Lower leg skin (tissue), 4 donors: ENCODE data around the gene RNF121. TPM values are rescaled to one million over a fixed set of nuclear protein-coding genes. Genes with fewer than 3 reads are reported as not detected.

Experiments
- DNase-seq, 2 donors: peaks; one replicate each; pipeline ENCODE4 v3.0.0-alpha.2; 2019; ENCODE audit warnings: low spot score in 2 of 2
- H3K4me3 ChIP-seq: fragments of 200-600 bp; sonication (generic); 2 replicates; pipeline ENCODE4 v1.5.1; 2017; ENCODE audit warnings: mild to moderate bottlenecking, low read depth; ENCODE audit not compliant: poor library complexity, severe bottlenecking
- CTCF ChIP-seq, 3 donors: fragments of 450-650 bp; IDR thresholded peaks; one replicate each; pipeline ENCODE4 v1.5.1; 2016; ENCODE audit warnings: antibody characterized with exemption in 3 of 3, mild to moderate bottlenecking in 3 of 3, moderate library complexity in 2 of 3
- POLR2A ChIP-seq, 2 donors: fragments of 450-650 bp; IDR thresholded peaks; one replicate each; pipeline ENCODE4 v1.6.1; 2016 to 2017; ENCODE audit warnings: antibody characterized with exemption in 2 of 2, mild to moderate bottlenecking in 1 of 2, moderate library complexity in 1 of 2
- WGBS, 2 donors: methylation state at CpG; one replicate each; pipeline ENCODE4 v1.1.5; 2018; 5-methylcytosine and 5-hydroxymethylcytosine counted together
- intact Hi-C: fragments of 100-400 bp; cut with DNase I; formaldehyde crosslinking; loops from one replicate; pipeline ENCODE4 v1.15.0; 2023; ENCODE audit warnings: low total_unique reads
- total RNA-seq, 4 donors: library from RNA; depleted of rRNA; stranded (reverse); fragments of >200 nt; gene quantifications; one replicate each; pipeline ENCODE4 v1.1.0, GENCODE V29; 2016

The RNF121 gene
- total RNA-seq, 4 donors from 2014 or later: 13.2 to 27.6 (median 18.6) TPM

- WGBS, 2 donors: 73 to 75% methylated on average over 5 of the region's 5 CpGs
- no peak for DNase-seq
- TF ChIP-seq CTCF (IDR thresholded peaks at IDR 0.05): no peak
- no peak for TF ChIP-seq POLR2A (IDR thresholded peaks at IDR 0.05)
- intact Hi-C loops: no loop called here
- no peak overlapping the region for H3K4me3 ChIP-seq
Measured at GRCh38 chr11:71913756-71914526, 14.9 kb upstream of the RNF121 start.

- DNase-seq: no peak
- intact Hi-C loops: no loop called here
- H3K4me3 ChIP-seq: no peak overlapping the region
- TF ChIP-seq POLR2A (IDR thresholded peaks at IDR 0.05) (no peak), CTCF (IDR thresholded peaks at IDR 0.05) (no peak)
- 95% methylated on average over 7 of the region's 7 CpGs for WGBS, 2 donors
Measured at GRCh38 chr11:71914617-71915189, 14.1 kb upstream of the RNF121 start.

GRCh38 chr11:71917646-71918140 lies 11.2 kb upstream of the RNF121 start:
- 93 to 96% methylated on average over 9 of the region's 9 CpGs for WGBS, 2 donors
- TF ChIP-seq CTCF (IDR thresholded peaks at IDR 0.05): no peak
- no peak for TF ChIP-seq POLR2A (IDR thresholded peaks at IDR 0.05)
- H3K4me3 ChIP-seq: no peak overlapping the region
- intact Hi-C loops: no loop called here
- DNase-seq: no peak

- WGBS, 2 donors: 0 to 1% methylated on average over 40 of the region's 40 CpGs
- peak within 1 kb of the TSS; percentile 73 for H3K4me3 ChIP-seq
- peak; percentile 67 to 89 for DNase-seq
- intact Hi-C loops: no loop called here
- TF ChIP-seq POLR2A (IDR thresholded peaks at IDR 0.05): no peak
Measured at GRCh38 chr11:71927820-71928736, 768 bp upstream of the RNF121 start, which contains the start of gene XNDC1N. Gene XNDC1N, minus strand, starts transcription at chr11:71928594. Its CDS starts 5,241 bp downstream, at chr11:71923353.

GRCh38 chr11:71929491-71929890 lies 645 bp downstream of the RNF121 start:
- WGBS, 2 donors: 4 to 6% methylated on average over 6 of the region's 6 CpGs
- no peak for DNase-seq
- intact Hi-C loops: no loop called here
- peak overlapping the region; percentile 73 for H3K4me3 ChIP-seq
- TF ChIP-seq POLR2A (IDR thresholded peaks at IDR 0.05): no peak
- no peak for TF ChIP-seq CTCF (IDR thresholded peaks at IDR 0.05)
